ENCODE results near the gene ZC3H15.
A peak's percentile ranks its signal among the peaks of the same experiment; 100 is the strongest.

ZC3H15 gene

DNA sequence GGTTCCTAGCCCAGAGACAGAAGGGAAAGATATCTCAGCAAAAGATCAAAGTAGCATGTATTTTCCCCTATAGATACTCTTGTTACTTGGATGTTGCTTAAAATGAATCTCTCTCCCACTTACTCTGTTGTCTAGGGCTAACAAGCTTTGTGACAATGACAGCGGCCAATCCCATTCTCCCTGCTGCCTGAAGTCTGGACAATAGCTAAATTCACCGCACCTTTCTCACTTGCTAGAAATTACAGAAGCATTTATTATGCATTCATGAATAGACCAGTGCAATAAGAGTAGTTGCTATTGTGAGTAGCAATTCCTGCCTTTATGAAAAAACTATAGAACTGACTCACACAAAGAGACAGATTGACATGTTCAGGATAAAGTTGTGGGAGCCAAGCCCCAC lies 42.2 kb upstream of the ZC3H15 start:
- TF ChIP-seq TCF12 (IDR thresholded peaks at IDR 0.05; ENCODE audit: low read depth) (no peak), CEBPB (IDR thresholded peaks at IDR 0.05) (no peak), TAF1 (IDR thresholded peaks at IDR 0.05; ENCODE audit: low read depth) (no peak), NFIC (IDR thresholded peaks at IDR 0.05) (no peak), EP300 (IDR thresholded peaks at IDR 0.05; ENCODE audit: borderline replicate concordance) (no peak), CREB1 (IDR thresholded peaks at IDR 0.05; ENCODE audit: low read depth) (no peak), EGR1 (IDR thresholded peaks at IDR 0.05) (no peak), YY1 (IDR thresholded peaks at IDR 0.05; ENCODE audit: low read depth) (no peak), TEAD4 (IDR thresholded peaks at IDR 0.05) (no peak), USF1 (IDR thresholded peaks at IDR 0.05) (no peak)
- TF ChIP-seq, protein P1, sequence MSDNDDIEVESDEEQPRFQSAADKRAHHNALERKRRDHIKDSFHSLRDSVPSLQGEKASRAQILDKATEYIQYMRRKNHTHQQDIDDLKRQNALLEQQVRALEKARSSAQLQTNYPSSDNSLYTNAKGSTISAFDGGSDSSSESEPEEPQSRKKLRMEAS (IDR thresholded peaks at IDR 0.05), result no peak
- TF ChIP-seq, protein P2, sequence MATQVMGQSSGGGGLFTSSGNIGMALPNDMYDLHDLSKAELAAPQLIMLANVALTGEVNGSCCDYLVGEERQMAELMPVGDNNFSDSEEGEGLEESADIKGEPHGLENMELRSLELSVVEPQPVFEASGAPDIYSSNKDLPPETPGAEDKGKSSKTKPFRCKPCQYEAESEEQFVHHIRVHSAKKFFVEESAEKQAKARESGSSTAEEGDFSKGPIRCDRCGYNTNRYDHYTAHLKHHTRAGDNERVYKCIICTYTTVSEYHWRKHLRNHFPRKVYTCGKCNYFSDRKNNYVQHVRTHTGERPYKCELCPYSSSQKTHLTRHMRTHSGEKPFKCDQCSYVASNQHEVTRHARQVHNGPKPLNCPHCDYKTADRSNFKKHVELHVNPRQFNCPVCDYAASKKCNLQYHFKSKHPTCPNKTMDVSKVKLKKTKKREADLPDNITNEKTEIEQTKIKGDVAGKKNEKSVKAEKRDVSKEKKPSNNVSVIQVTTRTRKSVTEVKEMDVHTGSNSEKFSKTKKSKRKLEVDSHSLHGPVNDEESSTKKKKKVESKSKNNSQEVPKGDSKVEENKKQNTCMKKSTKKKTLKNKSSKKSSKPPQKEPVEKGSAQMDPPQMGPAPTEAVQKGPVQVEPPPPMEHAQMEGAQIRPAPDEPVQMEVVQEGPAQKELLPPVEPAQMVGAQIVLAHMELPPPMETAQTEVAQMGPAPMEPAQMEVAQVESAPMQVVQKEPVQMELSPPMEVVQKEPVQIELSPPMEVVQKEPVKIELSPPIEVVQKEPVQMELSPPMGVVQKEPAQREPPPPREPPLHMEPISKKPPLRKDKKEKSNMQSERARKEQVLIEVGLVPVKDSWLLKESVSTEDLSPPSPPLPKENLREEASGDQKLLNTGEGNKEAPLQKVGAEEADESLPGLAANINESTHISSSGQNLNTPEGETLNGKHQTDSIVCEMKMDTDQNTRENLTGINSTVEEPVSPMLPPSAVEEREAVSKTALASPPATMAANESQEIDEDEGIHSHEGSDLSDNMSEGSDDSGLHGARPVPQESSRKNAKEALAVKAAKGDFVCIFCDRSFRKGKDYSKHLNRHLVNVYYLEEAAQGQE (IDR thresholded peaks at IDR 0.05; ENCODE audit: low read depth), result no peak

DNA sequence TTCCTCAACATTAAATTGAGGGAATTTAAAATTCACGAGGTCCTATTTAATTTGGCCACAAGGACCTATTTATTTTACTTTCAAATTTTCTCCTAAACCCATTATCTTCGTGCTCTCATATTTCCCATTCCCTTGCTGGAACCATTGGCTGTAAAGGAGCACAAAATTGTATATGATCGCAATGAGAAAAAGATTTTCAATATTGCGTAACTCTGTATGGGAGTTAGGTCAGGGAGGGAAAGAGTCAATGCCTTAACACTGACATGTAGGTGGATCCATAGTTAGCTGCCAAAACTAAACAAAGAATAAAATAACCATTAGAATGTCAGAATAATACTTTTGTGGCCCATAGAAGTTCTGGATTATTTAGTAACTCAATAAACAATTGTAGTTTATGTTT lies 40.6 kb upstream of the ZC3H15 start:
- TF ChIP-seq RAD21 (IDR thresholded peaks at IDR 0.05; ENCODE audit: low read depth), result no peak
- TF ChIP-seq CEBPB (IDR thresholded peaks at IDR 0.05), result peak; percentile 77
- no peak for TF ChIP-seq TEAD4 (IDR thresholded peaks at IDR 0.05)

DNA sequence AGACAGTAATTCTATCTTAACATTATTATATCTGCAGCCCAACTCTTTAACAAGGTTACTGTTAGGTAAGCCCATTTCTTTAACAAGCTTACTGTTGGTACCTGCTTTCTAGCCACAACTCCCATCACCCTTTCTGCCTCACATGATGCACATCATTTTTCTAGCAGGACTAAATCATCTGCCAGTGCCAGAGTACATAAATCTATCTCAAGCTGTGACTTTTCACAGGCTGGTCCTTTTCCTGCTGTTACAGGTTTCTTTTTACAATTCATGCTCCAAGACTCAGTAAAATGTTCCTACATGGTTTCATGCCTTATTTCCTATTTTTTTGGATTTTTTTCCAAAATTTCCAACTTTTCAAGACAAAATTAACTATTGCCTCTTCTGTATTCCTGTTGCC lies 30.4 kb upstream of the ZC3H15 start:
- no peak for TF ChIP-seq TAF1 (IDR thresholded peaks at IDR 0.05; ENCODE audit: low read depth)
- TF ChIP-seq CREB1 (IDR thresholded peaks at IDR 0.05; ENCODE audit: low read depth), result no peak
- no peak for TF ChIP-seq USF1 (IDR thresholded peaks at IDR 0.05)
- TF ChIP-seq EP300 (IDR thresholded peaks at IDR 0.05; ENCODE audit: borderline replicate concordance), result no peak
- TF ChIP-seq FOXM1 (IDR thresholded peaks at IDR 0.05; ENCODE audit: borderline replicate concordance, low read depth), result no peak
- TF ChIP-seq, protein P2 (IDR thresholded peaks at IDR 0.05; ENCODE audit: low read depth), result no peak
- TF ChIP-seq ZBTB7A (IDR thresholded peaks at IDR 0.05; ENCODE audit: low read depth), result no peak
- TF ChIP-seq NFIC (IDR thresholded peaks at IDR 0.05), result no peak
- TF ChIP-seq YY1 (IDR thresholded peaks at IDR 0.05; ENCODE audit: low read depth), result no peak
- no peak for TF ChIP-seq RAD21 (IDR thresholded peaks at IDR 0.05; ENCODE audit: low read depth)
- TF ChIP-seq TCF12 (IDR thresholded peaks at IDR 0.05; ENCODE audit: low read depth), result no peak
- TF ChIP-seq, protein P1 (IDR thresholded peaks at IDR 0.05), result no peak
- no peak for TF ChIP-seq CEBPB (IDR thresholded peaks at IDR 0.05)
- no peak for TF ChIP-seq TEAD4 (IDR thresholded peaks at IDR 0.05)

- no peak for TF ChIP-seq NFIC (IDR thresholded peaks at IDR 0.05)
- no peak for TF ChIP-seq YY1 (IDR thresholded peaks at IDR 0.05; ENCODE audit: low read depth)
Observed at GRCh38 chr2:186456941-186457340, 29.1 kb upstream of the ZC3H15 start.

DNA sequence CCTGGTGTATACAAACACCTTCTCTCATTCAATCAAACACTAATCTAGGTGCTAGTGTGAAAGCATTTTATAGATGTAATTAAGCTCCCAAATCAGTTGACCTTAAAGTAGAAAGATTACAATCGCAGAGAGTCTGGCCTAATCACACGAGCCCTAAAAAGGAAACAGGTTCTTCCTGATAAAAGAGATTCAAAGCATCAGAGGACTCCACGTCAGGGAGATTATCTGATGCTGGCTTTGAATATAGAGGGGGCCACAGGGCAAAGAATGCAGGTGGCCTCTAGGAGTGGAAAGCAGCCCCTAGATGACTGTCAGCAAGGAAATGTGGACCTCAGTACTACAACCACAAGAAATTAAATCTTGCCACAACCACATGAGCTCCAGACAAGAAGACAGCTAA lies 28.2 kb upstream of the ZC3H15 start:
- no peak for TF ChIP-seq CEBPB (IDR thresholded peaks at IDR 0.05)

- TF ChIP-seq CEBPB (IDR thresholded peaks at IDR 0.05) (no peak), RAD21 (IDR thresholded peaks at IDR 0.05; ENCODE audit: low read depth) (peak; percentile 51)
Observed at GRCh38 chr2:186459009-186459408, 27.1 kb upstream of the ZC3H15 start.

GRCh38 chr2:186460465-186460864 lies 25.6 kb upstream of the ZC3H15 start:
- TF ChIP-seq NFIC (IDR thresholded peaks at IDR 0.05) (no peak), RAD21 (IDR thresholded peaks at IDR 0.05; ENCODE audit: low read depth) (peak; percentile 73), USF1 (IDR thresholded peaks at IDR 0.05) (peak; percentile 51)

Data from Ishikawa (cell line).